Measurements from ENCODE around the gene MPZ.
"Not testable (repeated sequence)": the region's sequence is repeated elsewhere in the genome, so short reads cannot be mapped to it uniquely, and the experiment has no call there.

Gene MPZ

GRCh38 chr1:161309868-161310267, at the start of gene MPZ:
Gene MPZ (minus strand): TSS chr1:161309968. CDS start chr1:161309905, 63 bp downstream.
- no peak for DNase-seq (ENCODE audit: low read depth)

- no peak for DNase-seq (ENCODE audit: low read depth)
Measured at GRCh38 chr1:161359291-161359690, 49.5 kb upstream of the MPZ start.

GRCh38 chr1:161357073-161357472, 47.3 kb upstream of the MPZ start:
- DNase-seq (ENCODE audit: low read depth): no peak

- DNase-seq (ENCODE audit: low read depth): no peak
Measured at GRCh38 chr1:161351482-161351881, 41.7 kb upstream of the MPZ start.

GRCh38 chr1:161350671-161351070, 40.9 kb upstream of the MPZ start:
- no peak for DNase-seq (ENCODE audit: low read depth)

GRCh38 chr1:161342821-161343220, 33.1 kb upstream of the MPZ start:
- DNase-seq (ENCODE audit: low read depth): no peak

GRCh38 chr1:161342177-161342576, 32.4 kb upstream of the MPZ start:
- DNase-seq (ENCODE audit: low read depth): no peak

GRCh38 chr1:161335796-161336195, 26.0 kb upstream of the MPZ start:
- no peak for DNase-seq (ENCODE audit: low read depth)

GRCh38 chr1:161333166-161333565, 23.4 kb upstream of the MPZ start:
- no peak for DNase-seq (ENCODE audit: low read depth)

- no peak for DNase-seq (ENCODE audit: low read depth)
Measured at GRCh38 chr1:161330346-161330745, 20.6 kb upstream of the MPZ start.

- no peak for DNase-seq (ENCODE audit: low read depth)
Measured at GRCh38 chr1:161324020-161324419, 14.3 kb upstream of the MPZ start.

GRCh38 chr1:161315841-161316674, 6.3 kb upstream of the MPZ start:
- DNase-seq (ENCODE audit: low read depth): not testable (repeated sequence)

GRCh38 chr1:161314201-161314981, 4.6 kb upstream of the MPZ start, which contains the start of gene SDHC:
Gene SDHC (plus strand): TSS chr1:161314381. CDS start chr1:161314406, 25 bp downstream.
- peak; percentile 64 for DNase-seq (ENCODE audit: low read depth)

GRCh38 chr1:161313554-161314200, 3.9 kb upstream of the MPZ start:
- no peak for DNase-seq (ENCODE audit: low read depth)

GRCh38 chr1:161311595-161312181, 1.9 kb upstream of the MPZ start:
- DNase-seq (ENCODE audit: low read depth): no peak

GRCh38 chr1:161307892-161308638, 1.7 kb downstream of the MPZ start:
- no peak for DNase-seq (ENCODE audit: low read depth)

- DNase-seq (ENCODE audit: low read depth): no peak
Measured at GRCh38 chr1:161307230-161307768, 2.5 kb downstream of the MPZ start.

GRCh38 chr1:161305867-161306519, 3.8 kb downstream of the MPZ start:
- DNase-seq (ENCODE audit: low read depth): peak; percentile 86

GRCh38 chr1:161304927-161305866, 4.6 kb downstream of the MPZ start:
- DNase-seq (ENCODE audit: low read depth): no peak
